HG02571 (cell line): ENCODE data around the gene RASA2.
A peak's percentile ranks its signal among the peaks of the same experiment; 100 is the strongest.
"Not testable (repeated sequence)": the region's sequence is repeated elsewhere in the genome, so short reads cannot be mapped to it uniquely, and the experiment has no call there.

Experiments used
- ATAC-seq: cut with Tn5 transposase; IDR thresholded peaks from one replicate; pipeline ENCODE4 v1.9.1; 2021; ENCODE audit warnings: mild to moderate bottlenecking, moderate library complexity; ENCODE audit not compliant: unreplicated experiment

The RASA2 gene

DNA sequence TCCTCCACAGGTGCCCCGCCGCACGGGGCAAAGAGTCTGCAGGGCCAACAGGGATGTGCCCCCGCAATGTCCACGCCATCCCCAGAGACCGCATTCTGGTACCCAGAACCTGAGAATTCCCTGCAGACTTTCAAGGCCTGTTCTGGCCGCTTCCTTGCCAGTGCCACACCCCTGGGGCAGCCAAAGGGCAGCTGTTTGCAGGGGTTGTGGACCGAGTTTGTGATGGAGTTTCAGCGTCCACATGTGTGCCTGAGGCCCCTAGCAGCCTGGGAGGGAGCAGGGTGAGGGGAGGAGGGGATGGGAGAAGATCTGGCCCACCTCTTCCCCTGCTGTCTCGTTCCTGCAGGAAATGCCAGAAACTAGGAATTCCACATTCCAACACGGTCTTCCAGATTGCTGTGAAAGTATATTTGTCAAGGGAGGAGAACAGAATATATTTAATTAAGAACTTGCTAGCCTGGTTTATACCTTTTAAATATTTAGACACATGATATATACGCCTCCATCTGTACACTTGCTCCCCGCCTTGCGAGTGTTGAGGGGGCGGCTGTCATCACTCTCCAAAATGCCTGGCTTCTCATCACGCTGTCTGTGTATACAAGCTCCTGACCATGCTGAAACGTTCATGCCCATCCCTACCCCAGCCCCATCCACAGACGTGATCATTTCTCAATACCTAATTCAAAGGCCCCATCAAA is 31.1 kb upstream of the RASA2 start:
- no peak for ATAC-seq

DNA sequence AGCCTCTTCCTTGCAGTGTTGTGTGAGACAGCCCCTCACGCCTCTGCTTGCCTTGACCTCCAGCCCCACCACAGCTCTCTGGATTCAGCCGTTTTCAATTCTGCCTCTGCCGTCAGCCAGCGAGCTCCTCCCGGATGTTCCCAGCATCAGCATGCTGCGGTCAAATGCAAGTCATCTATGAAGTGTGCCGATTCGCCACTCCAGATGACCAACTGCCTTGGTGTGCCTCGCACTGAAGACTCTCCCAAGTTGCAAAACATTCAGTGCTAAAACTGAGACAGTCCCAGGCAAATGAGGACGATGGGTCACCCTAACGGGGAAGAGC is 30.6 kb upstream of the RASA2 start:
- no peak for ATAC-seq

DNA sequence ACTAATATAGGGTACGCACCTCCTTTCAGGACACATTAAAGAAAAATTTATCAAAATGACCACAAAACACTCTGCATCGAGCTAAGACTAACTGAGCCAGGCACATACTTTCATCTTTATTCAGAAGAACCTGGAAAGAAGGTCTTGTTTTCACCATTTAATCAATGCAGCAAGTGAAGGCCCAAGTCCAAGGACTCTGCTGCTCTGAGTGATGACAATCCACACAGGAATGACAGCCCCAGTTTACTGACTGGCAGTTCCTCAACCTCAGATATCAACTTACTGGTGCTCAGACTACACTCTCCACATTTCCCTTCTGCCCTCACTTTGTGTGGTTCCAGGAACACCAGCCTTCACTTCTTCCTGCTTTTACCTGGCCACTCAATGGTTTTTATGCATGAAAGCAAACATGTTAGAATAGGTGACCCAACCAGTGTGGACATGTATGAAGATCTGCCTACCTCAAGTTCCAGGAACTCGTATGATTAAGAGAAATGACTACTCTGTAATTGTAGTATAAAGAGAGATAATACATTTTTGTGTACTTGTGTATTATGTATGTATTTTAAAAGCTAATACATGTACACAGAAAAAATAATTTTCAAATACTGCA is 29.1 kb upstream of the RASA2 start:
- ATAC-seq: no peak

- no peak for ATAC-seq
Measured at GRCh38 chr3:141459008-141459407, 27.8 kb upstream of the RASA2 start.

GRCh38 chr3:141460097-141460704 is 26.6 kb upstream of the RASA2 start:
- ATAC-seq: peak; percentile 86

- ATAC-seq: no peak
Measured at GRCh38 chr3:141462176-141462859, 24.5 kb upstream of the RASA2 start.

- ATAC-seq: no peak
Measured at GRCh38 chr3:141465221-141465620, 21.6 kb upstream of the RASA2 start.

DNA sequence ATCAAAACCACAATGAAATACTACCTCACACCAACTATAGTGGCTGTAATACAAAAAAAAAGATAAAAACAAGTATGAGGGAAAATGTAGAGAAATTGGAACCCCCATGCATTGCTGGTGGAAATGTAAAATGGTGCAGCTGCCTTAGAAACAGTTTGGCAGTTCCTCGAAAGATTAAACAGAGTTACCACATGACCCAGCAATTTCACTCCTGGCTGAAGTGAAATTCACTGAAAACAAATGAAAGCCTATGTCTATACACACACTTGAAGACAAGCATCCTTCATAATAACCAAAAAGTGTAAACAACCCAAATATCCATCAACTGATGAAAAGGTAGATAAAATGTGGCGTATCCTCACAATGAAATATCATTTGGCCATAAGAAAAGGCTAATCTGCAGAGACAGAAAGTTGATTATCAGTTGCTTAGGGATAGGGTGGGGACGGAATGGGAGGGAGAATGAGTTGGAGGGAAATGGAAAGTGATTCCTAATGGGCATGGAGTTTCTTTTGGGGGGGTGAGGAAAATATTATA is 20.1 kb upstream of the RASA2 start:
- ATAC-seq: no peak

DNA sequence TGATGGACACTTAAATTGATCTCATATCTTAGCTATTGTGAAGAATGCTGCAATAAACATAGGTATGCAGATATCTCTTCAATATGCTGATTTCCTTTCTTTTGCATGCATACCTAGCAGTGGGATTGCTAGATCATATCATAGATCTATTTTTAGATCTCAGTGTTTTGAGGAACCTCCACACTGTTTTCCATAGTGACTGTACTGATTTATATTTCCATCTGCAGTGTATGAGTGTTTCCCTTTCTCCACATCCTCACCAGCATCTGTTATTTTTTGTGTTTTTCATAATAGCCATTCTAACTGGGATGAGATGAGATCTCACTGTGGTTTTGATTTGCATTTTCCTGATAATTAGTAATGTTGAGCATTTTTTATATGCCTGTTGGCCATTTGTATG is 17.1 kb upstream of the RASA2 start:
- no peak for ATAC-seq

- no peak for ATAC-seq
Measured at GRCh38 chr3:141471160-141471559, 15.7 kb upstream of the RASA2 start.

DNA sequence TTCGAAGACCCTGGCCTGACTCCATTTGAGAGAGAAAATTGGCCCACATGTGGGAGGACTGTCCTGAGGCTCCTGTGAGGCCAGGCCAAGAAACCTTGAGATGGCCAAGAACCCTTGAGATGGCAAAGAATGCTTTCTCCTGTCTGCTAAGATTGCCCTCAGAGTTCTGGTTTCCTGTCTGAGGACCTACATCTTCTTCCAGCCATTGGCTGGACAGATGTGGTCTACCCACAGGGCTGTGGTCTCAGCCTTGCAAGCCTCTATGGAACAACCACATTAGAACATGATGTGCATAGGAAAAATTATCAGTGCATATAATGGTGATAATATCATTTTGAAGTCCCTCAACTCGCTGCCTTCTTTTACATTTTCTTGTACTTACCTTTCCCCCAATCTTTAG is 10.8 kb upstream of the RASA2 start:
- no peak for ATAC-seq

- no peak for ATAC-seq
Measured at GRCh38 chr3:141477224-141477623, 9.6 kb upstream of the RASA2 start.

DNA sequence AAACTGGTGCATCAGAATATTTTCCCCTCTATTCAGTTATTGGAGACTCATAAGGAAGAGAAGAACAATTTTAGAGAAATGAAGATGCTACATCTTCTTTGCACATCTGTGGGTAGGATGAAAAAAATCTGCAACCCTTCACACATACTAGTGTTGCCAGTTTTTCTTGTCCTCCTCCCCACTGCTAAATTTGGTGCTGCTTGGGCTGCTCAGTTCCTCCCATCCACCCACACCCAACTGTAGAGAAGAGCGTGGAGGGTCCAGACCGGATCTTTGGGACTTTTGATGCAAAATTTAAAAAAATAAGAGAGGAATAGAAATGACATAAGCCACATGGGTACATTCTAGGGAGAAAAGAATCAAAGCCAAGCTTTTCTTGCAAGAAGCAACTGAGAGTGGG is 8.7 kb upstream of the RASA2 start:
- no peak for ATAC-seq

DNA sequence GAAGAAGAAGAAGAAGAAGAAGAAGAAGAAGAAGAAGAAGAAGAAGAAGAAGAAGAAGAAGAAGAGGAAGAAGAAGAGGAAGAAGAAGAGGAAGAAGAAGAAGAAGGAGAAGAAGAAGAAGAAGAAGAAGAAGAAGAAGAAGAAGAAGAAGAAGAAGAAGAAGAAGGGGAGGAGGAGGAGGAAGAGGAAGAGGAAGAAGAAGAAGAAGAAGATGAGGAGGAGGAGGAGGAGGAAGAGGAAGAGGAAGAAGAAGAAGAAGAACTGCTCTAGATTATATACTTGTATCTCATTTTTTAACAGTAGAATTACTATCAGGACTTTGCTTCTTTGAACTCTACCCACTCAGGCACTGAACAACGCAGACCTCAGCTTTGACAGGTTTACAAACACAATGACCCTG is 8.0 kb upstream of the RASA2 start:
- ATAC-seq: not testable (repeated sequence)

GRCh38 chr3:141482245-141482922 is 4.4 kb upstream of the RASA2 start:
- no peak for ATAC-seq

- ATAC-seq: no peak
Measured at GRCh38 chr3:141484701-141485287, 2.0 kb upstream of the RASA2 start.

GRCh38 chr3:141485641-141486495 is 959 bp upstream of the RASA2 start:
- ATAC-seq: no peak

- ATAC-seq: no peak
Measured at GRCh38 chr3:141486496-141486745, 406 bp upstream of the RASA2 start.

- ATAC-seq: peak; percentile 70
Measured at GRCh38 chr3:141487521-141488252, 860 bp downstream of the RASA2 start.

GRCh38 chr3:141489203-141489602 is 2.4 kb downstream of the RASA2 start:
- ATAC-seq: no peak
